COLO829 (cell line): ENCODE measurements around the gene RNF148.

Source experiments
- DNase-seq: peaks from one replicate; pipeline ENCODE4 v3.0.0; 2012; ENCODE audit warnings: low spot score

Gene RNF148, protein sequence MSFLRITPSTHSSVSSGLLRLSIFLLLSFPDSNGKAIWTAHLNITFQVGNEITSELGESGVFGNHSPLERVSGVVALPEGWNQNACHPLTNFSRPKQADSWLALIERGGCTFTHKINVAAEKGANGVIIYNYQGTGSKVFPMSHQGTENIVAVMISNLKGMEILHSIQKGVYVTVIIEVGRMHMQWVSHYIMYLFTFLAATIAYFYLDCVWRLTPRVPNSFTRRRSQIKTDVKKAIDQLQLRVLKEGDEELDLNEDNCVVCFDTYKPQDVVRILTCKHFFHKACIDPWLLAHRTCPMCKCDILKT

DNA sequence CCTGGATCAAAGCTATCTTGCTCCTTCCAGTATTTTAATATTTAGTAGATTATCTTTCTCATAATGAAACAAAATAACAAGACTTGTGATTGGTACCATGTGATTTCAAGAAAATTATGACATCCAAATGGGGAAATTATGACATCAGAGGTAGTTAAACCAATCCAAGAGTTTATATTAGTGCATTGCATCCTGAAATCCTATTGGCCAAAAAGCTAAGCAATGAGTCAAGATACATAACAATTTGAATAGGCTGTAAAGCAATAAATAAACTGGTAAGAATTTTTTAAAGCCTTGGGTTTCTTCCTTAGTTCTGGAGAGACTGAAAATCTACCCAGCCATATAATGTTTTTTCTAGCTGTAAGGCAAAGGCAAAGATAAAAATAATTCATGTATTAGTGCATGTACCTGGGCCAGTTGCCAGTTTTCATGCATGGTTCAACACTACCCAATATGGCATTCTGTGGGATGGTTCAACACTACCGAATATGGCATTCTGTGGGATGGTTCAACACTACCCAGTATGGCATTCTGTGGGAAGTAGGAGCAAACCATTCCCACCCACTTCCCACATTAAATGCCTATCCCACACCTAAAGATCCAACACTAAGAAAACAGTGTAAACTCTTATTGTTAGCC lies at the start of gene RNF148:
TSS of gene RNF148 (minus strand) at position 51 of the 639 bp plus-strand sequence. CDS start 172 bp downstream, outside the sequence.
- no peak for DNase-seq

DNA sequence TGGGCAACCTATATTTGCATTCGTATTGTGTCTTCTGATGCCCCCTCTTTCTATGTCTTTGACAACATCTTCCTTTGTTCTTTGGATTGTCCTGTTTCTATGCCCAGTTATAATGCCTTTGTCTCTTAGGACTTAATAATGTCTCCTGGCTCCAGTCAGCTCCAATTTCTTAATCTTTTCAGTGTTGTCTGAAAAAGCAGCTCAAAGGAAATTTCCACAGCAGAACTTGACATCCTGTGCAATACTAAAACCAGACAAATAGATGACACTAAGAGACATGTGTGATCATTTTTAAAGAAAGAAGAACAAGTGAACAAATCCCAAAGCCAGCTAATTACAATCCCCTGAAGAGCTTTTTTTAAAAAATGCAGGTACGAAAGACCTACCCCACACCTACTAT lies 47.7 kb upstream of the RNF148 start:
- no peak for DNase-seq

DNA sequence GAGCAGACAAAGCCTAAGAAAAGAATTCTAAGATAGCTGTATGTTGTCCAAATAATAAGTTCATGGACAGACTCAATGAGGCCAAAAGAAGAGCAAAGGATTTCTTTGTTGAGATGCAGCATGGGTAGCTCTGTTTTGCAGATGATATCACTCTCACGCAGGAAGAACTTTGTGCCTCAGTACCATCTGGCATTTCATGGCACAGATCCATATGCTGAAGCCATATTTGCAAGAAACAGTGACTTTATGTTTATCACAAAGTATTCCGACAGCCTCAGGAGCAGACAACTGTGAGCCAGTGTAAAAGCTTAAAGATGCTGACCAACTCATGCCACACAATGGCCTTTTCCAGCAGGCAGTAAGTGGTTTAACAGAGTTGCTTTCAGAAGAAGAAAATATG lies 45.5 kb upstream of the RNF148 start:
- no peak for DNase-seq

DNA sequence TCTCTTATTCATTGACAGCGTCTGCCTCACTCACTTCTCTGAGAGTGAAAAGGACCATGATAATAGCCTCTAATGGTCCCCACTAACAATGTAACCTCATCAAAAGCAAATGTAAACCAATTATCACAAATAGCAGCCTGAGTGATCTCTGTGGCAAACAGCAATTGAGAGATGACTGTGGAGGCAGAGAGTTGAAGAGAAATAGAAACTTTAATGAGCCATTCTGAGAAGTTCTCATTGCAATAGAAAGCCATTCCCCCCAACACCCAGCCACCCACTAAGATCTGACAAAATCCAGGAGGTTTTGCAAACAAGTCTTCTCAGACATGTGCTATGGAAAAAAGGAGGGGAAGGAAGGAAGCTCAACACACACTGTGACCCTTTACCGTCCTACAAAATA lies 44.2 kb upstream of the RNF148 start:
- no peak for DNase-seq

DNA sequence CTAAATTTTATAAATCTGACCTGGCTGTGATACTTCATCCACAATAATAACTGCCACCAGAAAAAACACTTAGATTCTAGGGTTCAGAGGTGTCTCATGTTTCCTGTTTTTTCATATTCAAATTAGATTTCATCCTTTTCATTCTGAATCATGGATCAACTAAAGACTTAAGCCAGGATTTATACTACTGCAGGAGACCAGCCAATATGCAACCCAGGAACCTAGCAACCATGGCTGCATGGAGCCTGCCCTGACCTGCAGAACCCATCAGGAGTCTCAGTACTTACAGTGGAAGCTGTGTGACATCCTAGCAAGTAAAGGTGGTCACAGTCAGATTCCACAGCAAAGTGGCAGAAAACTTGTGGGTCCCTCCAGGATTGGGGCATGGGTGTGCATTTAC lies 40.5 kb upstream of the RNF148 start:
- DNase-seq = no peak

DNA sequence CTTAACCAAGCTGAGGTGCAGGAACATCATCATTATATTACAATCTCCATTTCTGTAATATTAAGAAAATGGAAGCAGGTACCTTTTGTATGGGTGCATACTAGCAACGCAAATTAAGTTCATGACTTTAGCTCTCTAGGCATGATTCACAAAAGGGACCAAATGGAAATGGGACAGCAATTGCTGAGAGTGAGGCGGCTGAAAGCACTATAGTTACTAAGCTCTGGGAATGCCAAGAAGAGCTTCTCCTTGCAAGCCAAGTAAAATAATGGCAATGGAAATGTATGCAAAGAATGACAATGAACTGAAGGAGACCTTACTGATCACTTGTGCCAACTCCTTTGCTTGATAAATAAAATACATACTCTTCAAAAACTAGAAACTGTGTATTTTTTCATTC lies 36.2 kb upstream of the RNF148 start:
- DNase-seq = no peak

DNA sequence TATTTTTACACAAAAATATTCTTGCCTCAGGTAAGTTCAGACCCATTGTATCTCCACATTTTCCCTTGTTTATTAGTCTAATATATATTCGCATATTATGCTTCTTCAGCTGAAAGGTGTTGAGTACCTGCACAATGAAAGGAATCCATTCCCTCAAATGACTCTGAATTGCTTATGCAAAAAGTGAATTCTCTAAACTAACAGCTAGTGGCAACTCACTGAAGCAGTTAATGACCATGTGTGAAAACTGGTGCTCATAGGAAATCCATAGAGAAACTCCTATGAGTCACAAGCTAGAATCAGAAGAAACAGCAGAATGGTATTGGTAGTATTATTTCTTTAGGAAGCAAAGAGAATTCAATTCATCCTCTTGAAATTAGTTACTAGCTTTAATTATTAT lies 33.5 kb upstream of the RNF148 start:
- DNase-seq = no peak

DNA sequence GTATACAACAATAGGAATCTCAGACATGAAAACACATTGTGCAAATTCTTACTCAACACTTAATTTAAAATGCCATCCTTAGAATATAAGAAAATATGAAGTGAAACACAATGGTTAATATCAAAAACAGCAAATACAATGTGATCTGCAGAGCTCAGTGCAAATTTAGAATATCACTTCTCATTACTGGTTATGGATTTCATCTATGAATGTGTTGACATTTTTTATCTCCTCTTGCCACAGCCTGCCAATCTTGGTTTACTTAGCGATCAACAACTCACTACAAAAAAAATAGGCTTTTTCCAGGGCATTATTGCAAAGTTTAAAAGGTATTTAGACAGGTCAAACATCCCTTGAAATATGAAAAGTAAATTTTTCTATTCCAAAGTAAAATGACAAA lies 25.0 kb upstream of the RNF148 start:
- no peak for DNase-seq

DNA sequence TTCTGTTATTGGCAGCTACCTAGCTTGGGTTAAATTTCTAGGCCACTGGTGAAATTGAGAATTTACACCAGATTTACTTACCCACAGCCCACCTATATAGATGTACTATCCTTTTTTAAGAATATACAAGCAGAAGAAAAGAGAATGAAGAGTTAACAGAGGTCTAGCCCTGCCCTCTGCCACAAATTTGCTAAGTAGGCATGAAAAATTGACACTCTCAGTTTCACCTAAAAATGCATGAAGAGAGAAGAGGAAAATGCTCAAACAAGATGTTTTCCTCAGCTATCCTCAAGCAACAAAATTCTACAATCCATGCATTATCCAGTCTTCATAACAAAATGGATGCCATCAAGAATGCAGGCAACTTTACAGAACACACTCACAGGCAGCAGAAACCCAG lies 24.6 kb upstream of the RNF148 start:
- no peak for DNase-seq

DNA sequence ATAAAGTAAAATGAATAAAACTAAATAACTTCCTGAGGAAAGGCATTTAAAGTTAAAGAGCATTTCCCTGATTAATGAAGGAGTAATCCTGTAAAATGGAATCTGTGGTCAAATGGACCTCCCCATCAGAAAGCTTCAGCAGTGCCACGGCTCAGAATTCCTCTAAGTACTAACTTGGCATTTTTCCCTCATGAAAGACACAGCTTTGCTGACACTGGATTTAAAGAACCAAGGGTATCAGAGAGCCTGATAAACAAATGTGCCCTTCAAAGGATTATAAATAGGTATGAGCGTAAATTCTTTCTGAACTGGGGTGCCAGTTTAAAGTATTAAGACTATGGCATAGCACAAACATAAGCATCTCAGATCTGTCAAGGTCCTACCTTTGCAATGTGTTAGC lies 24.2 kb upstream of the RNF148 start:
- DNase-seq = no peak

DNA sequence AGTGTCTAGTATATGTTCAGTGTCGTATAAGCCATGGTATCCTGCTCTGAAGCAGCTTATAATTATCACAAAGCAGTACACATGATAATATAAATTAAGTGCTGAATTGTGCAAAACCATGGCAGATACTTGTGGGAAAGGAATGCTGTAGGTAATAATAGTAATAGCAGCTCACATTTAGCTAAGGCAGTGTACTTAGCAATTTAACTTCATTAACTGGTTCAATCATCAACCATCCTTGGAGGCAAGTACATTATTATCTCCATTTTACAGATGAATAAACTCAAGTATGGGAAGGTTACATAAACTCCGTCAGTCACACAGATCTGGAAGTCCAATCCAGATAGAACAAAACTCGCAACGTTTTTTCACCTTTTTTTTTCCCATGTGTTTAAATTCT lies 21.6 kb upstream of the RNF148 start:
- no peak for DNase-seq

DNA sequence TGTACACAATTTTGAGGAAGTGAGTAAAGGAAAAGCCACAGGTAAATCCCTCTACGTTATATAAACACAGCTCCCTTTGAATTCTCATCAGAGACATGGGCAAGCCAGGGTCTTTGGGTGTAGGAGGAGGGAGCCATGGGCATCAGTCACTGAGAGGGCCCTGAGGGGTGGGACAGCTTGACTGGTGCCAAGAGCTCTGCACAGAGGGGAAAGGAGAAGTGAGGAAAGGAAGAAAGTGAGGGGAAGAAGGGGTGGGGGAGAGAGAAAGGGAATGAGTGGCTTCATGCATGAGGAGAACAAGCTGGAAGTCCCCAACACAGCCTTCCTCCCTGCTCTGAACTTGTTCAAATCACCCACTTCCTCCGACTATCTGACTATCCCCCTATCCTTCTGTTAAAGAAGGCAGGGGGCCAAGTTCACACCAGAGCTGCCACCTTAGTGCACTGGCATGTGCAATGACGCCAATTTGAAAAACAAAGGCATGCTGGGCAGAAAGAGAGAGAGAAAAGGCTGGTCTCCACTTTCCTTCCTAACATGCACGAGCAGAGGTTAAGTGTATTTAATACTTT lies 16.4 kb upstream of the RNF148 start:
- no peak for DNase-seq

DNA sequence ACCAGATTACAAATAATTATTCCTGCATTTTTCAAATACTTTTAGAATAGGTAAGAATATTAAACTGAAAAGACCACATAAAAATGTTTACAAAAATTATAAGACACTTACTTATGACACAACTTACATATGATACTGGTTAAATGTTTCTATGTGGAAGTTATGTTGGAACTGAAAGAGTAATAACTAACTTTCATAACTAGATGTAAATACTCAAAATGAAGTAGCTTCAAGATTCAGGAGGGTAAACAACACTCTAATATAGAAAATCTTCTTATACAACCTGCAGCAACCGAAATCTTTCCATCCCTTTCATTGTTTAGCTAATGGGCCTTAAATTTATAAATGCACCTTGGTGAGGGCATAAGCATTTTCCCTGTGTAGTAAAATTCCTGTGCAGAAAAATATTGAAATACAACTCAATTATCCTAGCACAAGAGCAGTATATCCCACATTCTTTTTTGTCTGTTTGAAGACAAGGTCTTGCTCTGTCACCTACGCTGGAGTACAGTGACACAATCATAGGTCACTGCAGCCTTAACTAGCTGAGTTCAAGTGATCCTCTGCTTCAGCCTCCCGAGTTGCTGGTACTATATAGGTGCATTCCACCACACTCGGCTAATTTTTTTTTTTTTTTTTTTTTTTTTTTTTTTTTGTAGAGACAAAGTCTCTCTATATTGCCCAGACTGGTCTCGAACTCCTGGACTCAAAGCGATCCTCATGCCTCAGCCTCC lies 14.8 kb upstream of the RNF148 start:
- no peak for DNase-seq

DNA sequence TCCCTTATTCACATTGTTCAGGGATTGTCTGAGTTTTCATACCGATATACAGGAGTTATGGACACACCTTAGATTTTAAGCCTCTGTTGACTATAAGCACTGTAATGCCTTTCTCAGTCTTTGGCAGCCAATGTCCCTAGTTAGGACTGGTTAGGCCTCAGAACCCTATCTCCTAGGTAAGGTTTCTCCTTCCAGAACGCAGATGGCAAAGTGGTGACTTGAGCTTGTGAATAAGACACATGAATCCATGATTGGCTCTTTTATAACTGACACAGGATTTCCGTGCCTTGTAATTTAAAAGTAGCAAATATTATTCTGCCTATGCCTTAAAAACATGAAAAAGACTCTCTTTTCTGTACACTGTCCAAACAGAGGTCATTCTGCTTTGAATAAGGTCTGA lies 12.5 kb upstream of the RNF148 start:
- DNase-seq = no peak

DNA sequence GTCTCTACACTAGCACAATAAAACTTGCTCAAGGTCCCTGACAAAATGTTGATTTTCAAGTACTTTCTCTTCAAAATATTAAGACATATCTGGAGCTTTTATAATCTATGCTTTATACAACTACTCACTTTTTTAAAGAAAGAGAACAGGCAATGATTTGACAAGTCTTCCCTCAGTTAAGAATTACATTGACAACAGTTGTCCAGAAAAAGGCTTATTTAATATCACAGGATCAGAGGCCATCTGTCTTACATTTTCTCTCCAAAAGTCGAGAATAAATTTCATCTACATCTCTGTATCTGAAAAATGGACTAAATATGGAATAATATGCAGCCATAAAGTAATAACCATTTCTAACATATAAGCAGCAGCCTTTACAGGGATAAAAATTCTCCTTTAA lies 8.2 kb upstream of the RNF148 start:
- DNase-seq = no peak

DNA sequence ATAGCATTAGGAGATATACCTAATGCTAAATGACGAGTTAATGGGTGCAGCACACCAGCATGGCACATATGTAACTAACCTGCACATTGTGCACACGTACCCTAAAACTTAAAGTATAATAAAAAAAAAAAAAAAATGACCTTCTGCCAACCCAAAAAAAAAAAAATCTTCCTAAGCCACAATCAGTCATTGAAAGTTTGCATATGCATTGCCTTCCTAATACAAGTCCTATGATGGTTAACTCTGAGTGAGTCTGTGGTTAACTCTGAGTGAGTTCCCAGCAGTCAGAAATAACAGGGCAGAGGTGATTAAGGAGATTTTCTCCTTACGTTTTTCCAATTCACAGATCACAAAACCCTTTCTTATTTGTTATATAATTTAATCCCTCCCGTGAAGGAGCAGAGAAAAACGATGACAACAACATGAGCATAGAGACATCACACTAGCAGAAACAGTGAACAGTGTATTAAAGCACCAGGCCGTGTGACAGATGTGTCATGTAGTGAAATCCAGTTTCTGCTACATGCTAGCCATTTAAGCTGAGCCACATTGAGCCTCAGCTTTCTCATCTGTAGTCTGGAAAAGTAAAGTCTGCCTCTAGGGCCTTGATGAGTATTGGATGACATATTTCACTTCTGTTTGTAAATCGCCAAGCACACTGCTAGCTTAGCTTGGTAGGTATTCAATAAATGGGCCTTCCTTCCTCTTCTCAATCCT lies 7.4 kb upstream of the RNF148 start:
- DNase-seq = no peak

DNA sequence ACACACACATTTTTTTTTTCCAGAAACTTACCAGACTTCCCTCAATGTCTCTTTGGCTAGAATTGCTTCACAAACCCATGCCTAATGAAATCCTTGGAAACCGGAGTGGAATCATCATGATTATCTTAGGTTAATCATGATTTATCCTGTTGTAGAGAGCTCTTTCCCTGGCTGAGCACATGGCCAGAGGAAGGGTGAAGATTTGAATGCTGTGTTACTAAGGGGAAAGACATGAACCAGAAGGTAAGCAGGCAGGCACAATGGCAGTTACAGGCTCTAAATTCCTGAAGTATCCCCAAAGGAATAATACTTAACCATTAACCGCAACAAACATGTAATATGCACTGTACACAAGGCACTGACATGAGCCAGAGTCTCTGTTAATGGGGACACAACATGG lies 4.1 kb upstream of the RNF148 start:
- DNase-seq = no peak

DNA sequence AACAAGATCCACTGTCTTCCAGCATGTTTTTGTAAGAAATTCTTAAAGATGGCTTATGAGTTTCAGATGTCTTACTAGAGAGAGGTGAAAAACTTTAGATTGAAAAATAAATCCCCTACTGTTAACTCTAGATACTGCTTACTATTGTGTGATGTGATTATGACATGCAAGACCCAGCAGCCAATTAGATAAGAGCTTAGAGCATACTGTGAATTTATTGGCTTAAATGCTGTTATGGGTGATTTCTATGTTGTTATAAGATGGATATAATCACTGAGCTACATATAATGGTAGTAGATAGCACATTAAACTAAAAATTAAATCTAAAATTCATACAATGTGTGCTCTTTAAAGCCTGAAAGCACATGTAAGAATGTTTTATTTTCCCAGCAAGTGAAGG lies 3.7 kb downstream of the RNF148 start, which contains the start of gene RNF133:
TSS of gene RNF133 (minus strand) at position 101 of the 400 bp plus-strand sequence. CDS start 199 bp downstream, outside the sequence.
- DNase-seq = no peak

DNA sequence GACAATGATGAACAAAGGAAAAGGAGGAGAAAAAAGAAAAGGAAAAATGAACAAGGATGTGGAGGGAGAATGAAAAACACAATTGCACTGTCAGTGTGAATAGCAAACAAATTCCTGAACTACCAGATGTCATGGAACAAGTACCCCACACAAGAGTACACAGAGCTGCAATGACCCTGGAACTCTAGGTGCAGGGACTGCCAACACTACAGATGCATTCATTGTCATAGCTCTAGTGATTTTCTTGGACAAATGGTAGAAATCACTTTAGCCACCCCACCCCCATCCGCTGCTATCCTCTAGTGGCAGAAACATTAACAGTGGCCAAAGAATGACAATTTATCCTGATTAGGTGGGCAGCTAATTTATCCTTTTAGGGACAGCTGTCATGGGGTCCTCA lies 6.9 kb downstream of the RNF148 start:
- no peak for DNase-seq

DNA sequence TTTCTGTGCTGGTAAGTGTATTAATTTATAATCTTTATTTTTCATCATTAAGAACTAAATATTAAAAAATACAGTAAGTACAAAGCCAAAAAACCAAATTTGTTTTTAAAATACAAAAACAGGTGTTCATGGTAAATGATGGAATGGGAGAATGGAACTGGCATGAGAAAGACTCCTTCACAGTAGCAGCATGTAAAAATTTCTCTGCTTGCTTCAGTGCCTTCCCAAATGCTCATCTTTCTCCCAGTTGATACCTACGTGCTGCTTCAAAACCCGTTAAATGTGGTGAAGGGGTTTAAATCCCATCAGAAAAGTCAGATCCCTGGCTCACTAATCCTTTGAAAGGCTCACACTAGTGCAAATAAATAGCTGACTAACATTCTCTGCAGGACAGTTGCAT lies 8.0 kb downstream of the RNF148 start:
- no peak for DNase-seq

DNA sequence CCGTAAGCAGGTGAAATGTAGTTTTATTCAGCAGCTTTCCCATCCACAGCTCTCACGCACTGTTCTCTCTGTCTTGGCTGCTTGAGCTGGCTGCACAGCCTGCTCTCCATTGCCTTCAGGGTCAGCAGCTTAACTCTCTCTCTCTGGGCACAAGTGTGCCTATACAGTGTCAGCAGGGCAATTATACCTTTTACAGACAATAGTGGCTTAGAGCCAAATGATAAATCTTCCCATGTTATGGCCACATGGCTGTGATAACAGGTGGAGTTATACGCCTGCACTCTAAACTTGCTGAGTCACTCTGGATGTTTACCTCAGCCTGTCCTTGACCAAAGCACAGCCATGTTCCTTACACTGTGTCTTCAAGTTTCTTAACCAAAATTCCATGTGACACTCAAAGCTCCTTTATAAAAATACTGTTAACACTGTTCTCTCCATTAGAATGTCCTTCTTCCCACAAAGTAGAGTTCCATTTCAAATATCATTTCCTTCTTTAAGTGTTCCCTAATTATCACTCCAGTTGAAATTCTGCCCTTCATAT lies 9.9 kb downstream of the RNF148 start:
- no peak for DNase-seq
